HG03095 (cell line): ENCODE results near the gene SLC25A43.
"Not testable (repeated sequence)": the region's sequence is repeated elsewhere in the genome, so short reads cannot be mapped to it uniquely, and the experiment has no call there.

Experiments used
- ATAC-seq: cut with Tn5 transposase; IDR thresholded peaks from one replicate; pipeline ENCODE4 v1.9.1; 2021; ENCODE audit warnings: moderate library complexity; ENCODE audit not compliant: unreplicated experiment

The SLC25A43 gene

DNA sequence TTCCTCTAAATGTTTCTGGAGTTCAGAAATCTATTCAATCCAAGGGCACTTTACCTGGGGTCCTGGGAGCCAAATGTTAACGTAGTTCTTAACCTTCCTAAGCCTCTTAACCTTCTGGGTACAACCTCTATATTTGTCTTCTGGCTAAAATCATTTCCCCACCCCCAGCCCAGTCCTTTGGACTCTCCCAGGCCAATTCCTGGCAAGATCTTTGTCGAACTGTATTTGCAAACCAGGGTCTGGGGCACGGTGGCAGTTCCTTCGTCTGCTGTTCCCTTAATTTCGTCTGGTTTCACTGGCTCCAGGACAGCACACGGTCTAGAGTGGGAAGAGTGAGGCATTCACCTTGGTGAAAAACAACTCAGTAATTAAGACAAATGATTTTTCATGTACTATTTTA, 68.3 kb downstream of the SLC25A43 start:
- no peak for ATAC-seq

DNA sequence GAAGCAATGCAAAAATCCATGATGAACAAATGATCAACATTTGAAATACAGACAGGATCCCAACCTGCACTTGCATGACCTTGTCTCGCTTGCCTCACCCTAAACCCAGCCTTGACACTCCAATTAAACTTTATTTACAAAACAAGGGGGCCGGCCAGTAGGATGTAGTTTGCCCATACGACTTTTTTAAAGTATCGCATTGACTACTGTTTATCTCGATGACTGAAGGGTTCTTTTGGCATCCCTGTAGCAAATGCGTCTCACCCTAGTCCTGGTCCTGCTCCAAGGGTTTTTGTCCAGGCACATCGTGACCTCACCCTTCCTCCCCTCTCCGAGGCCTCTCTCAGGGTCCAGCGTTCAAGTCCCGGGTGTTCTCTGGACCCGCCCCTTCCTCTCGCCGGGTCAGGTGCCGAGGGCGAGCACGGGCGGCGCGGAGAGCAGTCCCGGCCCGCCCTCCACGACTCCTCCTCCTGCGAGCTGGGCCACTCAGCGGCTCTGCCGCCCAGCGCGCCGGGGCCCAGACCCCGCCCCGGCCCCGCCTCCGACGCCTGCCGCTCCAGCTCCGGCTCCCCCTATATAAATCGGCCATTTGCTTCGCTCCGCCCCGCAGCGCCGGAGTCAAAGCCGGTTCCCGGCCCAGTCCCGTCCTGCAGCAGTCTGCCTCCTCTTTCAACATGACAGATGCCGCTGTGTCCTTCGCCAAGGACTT, 68.9 kb downstream of the SLC25A43 start, which contains the start of gene SLC25A5:
SLC25A5 (plus strand) TSS at position 603 of the 709 bp plus-strand sequence; CDS start at position 675, 72 bp downstream.
- ATAC-seq, result peak; percentile 88

DNA sequence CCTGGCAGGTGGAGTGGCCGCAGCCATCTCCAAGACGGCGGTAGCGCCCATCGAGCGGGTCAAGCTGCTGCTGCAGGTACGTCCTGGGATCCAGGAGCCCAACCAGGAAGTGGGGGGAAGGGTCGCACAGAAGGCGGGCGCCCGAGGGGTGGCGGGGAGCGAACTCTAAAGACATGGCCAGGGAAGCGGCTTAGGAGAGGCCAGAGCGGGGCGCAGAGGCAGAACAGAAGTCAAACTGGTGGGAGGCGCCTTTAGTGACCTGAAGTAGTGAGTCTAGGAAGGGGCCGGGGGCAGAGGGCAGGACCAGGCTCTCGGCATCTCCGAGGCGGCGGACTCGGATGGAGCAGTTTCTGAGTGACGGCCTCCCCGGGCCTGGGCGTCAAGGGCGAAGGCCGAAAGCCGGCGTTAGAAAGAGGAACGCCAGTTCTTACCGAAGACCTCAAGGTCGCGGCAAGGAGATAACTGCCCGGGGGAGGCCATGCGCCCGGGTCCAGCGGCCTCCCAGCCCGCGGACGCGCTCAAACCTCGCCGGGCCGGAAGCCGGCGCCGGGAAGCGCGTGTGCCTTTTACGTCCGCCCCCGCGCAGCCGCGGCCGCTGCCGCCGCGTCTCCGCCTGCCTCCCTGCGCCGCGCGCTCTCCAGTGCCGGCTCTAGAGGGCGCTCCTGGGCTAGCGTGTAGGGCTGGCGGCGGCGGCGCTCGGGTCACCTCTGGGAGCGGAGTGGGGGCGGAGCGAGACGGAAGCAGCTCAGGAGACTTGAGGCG, 69.6 kb downstream of the SLC25A43 start:
- ATAC-seq, result peak; percentile 74

DNA sequence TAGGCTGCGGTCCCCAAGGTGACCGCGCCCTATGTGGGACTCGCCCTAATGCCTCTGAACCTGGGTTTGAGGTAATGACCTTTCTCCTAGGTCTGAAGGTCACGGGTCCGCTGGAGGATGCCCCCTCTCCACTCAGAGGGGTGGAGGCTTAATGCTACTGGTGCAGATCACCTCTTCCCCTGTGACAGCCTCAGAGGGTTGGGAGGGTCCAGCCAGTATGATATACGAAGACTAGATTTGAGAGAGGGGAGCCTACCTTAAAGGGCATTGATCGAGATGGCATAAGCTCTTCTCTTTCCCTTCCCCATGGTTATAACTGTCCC, 70.1 kb downstream of the SLC25A43 start:
- ATAC-seq, result no peak

DNA sequence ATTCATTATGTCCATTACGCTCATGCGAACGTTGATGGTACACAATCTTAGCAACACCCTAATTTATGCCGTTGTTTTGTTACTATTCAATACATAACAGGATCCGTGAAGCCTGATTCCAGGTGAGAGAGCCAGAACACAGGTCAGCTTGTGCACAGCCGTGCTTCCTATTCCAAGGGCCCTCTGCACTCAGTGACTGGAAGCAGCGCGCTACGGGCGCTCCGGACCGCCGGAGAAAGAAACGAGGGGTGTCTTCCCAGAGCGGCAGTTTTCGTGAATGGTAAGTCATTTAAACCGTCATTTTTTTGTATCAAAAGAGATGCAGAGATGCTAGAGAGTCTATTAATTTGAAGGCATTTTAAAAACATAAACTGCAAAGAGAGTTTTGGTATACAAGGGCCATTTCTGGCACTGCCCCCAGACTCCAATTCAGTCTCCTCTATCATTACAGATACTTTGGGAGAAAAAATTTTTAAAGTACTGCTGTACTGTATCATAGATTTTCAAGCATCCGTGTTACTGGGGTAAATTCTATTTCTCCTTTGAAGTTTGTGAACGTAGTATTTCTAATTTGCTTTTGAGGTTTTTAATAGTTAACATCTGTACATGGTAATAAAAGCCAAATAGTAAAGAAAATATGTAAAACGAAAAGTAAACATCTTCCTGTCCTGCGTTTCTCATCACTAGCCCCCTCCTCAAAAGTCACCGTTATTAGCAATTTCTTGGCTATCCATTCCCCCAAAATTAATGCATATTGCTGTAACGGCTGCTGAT, 75.7 kb downstream of the SLC25A43 start:
- no peak for ATAC-seq

DNA sequence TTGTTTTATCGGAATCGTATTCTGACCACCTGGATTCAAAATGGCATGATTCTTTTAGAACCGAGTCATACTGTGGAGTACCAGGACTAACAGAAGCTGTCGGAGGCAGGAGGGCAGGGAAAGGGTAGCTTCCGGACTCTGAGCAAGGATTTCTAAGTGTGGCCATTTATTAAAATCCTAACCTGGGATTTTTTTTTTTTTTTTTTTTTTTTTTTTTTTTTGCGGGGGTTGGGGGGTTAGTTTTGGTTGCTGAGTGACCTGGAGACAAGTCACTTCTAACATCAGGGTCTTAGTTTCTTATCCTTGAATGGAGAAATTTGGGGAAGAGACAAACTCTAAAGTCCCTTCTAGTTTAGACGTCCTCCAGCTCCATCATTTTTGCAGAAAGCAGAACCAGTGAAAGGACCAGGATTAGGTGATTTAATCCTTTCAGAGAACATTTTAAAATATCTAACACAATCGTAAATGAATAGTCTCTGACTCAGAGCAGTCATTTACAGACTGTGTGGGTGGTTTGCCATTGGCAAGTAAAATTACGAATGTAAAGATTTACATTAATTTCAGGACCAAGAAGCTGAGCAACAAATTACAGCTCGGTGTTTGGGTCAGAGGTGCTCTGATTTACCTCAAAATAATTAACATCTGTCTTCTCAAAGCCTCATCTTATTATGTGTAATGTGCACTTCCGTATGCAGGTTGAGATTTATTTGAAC, 76.4 kb downstream of the SLC25A43 start:
- ATAC-seq, result no peak

DNA sequence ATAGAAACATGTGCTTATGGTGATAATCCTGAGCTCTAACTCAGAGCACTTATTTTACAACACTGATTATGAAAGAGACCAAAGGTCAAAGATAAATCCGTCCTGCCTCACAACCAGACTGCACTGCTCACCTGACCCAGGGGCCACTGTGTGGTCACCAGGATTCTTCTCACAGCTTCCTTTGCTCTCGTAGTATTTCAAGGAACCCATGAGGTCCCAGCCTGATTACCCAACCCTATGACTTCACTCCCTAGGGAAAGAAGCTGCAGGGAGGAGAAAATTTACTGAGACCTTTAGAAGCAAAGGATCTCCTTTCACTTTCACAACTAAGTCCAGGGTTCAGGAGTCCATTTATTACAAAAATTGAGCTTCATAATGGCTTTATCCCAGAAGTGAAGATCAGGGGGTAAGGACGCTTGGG, 78.7 kb downstream of the SLC25A43 start:
- ATAC-seq, result no peak

DNA sequence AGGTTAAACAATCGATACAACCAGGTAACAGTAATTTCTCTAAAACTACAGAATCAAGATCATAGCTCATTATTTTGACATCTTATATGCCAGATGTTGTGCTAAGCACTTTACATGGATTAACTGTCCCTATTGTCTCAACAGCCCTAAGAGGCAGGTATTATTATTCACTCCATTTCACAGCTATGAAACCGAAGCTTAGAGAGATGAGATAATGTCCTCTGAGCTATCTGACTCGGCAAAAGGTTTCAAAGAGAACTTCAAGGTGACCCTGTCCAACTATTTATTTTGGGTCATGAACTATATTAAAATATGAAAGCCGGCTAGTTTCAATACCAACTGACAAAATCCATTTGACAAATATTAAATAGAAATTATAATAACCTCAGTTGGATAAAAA, 79.4 kb downstream of the SLC25A43 start:
- ATAC-seq, result no peak

DNA sequence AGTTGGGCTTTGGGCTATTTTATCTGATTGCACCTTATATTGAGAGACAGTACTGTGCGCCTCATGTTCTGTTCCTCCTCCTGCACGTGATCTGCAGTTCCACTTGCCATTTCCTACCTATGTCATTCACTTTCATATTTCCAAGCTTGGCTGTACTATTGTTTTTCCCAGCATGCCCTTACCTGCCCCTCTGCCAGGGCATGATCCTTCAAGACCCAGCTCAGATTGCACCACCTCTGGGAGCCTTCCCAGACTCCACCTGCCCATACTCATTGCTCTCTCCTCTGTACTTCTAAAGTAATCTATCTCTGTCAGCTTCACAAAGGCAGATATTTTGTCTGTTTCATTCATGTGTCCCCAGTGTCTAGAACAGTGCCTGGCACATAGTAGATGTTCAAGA, 80.7 kb downstream of the SLC25A43 start:
- no peak for ATAC-seq

DNA sequence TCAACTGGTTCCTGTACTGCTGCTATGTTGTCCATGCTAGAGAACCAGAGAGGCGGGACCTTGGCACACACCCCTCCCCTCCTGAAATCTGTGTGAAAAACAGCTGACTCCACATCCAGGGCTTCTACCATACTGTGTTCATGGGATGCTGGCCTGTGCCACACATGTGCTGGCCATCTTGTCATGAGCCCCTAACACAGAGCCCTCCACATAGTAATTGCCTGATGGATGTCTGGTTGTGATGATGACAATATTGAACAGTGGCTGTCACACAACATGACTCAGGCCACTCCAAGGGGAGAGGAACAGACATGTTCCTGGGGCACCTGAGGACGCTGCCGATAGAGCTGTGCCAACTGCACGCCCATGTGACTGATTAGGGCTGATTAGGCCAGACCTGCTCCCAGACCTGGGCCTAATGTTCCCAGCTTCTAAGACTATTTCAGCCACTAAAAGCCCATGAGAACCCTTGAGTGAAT, 82.2 kb downstream of the SLC25A43 start:
- ATAC-seq, result no peak

DNA sequence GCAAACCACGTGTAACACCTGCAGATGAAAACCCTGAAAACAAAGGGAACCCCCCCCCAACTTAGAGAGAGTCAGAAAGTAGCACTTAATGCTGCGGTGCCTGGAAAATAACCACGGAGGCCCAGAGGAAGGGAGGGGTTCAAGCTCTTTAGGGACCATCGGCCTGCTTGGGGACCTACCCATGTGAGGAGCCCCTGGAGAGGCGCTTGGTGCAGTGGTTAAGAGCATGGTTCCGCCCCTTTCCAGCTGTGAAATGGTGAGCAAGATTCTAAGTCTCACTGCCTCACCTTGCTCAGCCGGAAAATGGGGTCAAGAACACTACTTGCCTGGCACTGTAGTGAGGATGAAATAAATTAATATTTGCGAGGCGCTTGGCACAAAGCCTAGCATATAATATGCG, 82.9 kb downstream of the SLC25A43 start:
- ATAC-seq, result no peak

DNA sequence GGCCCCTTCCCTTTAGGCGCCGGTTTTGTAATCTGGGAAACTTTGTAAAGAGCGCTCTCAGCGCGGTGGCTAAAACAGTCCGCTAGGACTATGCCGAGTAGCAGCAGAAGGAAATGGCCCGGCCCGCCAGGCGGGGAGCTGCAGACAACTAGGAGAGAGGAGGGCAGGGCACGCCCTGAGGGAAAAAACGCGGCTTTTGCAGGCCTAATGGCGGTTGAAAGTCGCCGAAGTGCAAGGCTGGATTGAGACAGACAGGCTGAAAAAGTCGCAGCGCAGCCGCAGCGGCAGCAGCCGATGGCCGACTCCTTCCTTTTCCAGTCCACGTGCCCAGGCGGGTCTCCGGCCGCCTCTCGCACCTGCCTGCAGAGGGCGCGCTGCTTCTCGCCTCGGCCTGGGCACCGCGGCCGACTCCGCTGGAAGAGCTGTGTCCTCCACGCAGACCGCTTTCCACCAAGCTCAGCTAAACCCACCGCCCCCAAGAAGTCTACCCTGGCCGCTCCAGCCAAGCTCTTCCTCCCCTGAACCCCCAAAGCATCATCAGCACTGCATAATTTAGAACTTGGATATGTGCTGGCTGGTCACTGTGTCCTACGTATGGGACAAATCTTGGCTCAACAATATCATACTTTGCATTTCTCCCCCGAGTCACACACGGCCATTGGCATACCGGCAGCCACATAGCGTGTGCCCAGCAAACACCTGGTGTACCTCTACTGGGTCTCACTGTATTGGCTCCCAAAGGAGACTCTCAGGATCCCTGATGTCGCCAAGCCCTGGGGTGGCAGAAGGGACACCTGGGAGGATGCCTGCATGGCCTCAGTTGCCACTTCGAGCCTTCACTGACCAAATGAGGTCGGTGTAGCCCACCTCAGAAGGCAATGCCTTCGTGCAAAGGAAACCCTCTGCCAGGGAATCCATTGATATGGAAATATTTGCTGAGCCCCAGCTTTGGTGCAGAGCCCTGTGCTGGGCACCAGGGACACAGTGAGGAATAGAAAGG, 83.6 kb downstream of the SLC25A43 start:
- peak; percentile 82 for ATAC-seq

DNA sequence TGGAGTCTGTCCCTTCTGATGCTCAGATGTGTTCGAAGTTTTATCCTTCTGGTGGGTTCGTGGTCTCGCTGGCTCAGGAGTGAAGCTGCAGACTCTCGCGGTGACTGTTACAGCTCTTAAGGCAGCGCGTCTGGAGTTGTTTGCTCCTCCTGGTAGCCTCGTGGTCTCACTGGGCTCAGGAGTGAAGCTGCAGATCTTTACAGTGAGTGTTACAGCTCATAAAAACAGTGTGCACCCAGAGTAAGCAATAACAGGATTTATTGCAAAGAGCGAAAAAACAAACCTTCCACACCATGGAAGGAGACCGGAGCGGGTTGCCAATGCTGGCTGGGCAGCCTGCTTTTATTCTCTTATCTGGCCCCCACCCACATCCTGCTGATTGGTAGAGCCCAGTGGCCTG, 87.6 kb downstream of the SLC25A43 start:
- no peak for ATAC-seq

DNA sequence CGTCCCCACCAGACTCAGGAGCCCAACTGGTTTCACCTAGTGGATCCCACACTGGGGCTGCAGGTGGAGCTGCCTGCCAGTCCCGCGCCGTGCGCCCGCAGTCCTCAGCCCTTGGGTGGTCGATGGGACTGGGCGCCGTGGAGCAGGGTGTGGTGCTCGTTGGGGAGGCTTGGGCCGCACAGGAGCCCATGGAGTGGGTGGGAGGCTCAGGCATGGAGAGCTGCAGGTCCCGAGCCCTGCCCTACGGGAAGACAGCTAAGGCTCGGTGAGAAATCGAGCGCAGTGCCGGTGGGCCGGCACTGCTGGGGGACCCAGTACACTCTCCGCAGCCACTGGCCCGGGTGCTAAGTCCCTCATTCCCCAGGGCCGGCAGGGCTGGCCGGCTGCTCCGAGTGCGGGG, 88.6 kb downstream of the SLC25A43 start:
- ATAC-seq, result not testable (repeated sequence)

DNA sequence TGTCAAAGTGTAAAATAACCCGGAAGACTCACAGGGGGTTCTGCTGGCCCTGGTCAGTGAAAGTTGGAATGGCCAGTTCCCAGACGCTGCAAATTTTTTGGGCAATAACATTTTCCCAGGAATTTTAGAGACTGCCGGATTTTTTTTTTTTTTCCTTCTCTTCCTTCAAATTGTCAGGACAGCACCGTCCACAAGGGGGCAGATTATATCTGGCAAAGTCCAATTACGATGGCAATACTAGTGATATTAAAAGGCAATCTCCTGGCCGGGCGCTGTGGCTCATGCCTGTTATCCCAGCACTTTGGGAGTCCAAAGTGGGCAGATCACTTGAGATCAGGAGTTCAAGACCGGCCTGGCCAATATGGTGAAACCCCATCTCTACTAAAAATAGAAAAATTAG, 89.6 kb downstream of the SLC25A43 start:
- no peak for ATAC-seq

DNA sequence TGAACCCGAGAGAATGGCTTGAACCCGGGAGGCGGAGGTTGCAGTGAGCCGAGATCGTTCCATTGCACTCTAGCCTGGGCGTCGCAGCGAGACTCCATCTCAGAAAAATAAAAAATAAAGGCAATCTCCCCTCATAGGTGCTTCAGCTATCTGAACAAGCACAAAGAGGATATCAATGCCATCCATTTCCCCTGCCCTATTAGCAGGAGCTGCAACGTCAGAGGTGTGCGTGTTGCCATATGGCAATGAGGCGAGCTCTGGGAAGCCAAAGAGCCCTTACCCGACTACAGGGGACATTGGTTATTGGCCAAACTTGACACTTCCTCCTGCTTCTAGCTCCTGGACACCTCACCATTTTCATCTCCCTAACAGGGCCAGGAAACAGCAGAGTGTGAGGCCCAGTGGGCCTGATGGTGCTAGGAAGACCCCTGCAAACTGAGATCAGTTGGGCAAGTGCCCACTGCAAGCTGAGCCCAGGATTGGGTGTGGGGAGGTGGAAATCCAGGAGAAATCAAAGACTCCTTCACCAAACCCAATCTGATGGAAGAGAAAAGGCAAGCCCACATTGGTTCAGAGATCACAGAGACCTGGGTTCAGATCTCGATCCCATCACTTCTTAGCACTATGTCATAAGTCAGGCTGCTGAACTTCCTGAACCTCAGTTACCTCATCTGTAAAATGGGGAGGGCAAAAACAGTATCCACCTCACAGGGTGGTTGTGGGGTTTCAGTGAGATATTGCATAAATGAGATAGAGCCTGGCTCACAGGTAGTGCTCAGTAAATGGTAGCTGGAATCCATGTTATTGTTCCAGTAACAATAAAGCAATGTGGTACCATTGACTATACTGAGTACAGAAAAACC, 90.3 kb downstream of the SLC25A43 start:
- ATAC-seq, result no peak

DNA sequence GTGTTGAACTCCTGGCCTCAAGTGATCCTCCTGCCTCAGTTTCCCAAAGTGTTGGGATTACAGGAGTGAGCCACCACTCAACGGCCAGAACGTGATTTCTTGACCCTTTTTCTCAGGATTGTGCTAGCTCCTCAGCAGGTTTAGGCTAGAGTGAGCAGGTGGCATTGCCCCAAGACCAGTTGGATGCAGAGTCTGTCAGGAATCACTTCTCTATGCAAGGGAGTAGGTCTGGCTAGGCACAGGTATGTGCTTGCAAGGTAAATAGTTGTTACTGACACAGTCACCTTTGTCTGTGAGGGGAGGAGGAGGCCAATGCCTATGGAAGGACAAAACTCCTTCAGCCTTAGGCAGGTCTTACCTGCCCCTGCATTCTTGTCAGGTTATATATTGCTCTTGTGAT, 93.3 kb downstream of the SLC25A43 start:
- no peak for ATAC-seq

DNA sequence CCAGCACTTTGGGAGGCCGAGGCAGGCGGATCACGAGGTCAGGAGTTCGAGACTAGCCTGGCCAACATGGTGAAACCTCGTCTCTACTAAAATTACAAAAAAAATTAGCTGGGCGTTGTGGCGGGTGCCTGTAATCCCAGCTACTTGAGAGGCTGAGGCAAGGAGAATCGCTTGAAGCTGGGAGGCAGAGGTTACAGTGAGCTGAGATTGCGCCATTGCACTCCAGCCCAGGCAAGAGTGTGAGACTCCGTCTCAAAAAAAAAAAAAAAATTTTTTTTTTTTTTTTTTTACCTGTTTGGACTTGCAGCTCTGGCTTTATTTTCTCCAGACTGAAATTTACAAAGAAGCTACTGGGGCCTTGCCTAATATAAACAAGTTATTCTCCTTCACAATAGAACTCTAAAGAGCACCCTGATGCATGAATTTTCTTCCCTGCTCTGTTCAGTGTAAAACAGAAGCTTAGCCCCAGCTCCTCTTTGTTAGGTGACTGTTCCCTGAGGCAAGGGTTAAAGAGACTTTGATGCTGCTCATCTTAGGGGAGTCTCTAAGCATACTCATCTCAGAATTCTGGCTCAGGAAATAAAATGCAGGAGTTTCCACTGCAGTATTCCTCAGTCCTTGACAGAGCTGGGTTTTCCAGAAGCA, 94.8 kb downstream of the SLC25A43 start:
- ATAC-seq, result not testable (repeated sequence)
